GM23338 (cell line): ENCODE measurements around the gene ZEB1.

Experiments
- EZH2 ChIP-seq: fragments of 200-600 bp; sonication (generic); IDR thresholded peaks from one replicate; pipeline ENCODE4 v1.8.0; 2017; ENCODE audit warnings: antibody characterized with exemption, mild to moderate bottlenecking, low read depth; ENCODE audit not compliant: unreplicated experiment
- TF ChIP-seq, protein P1 (sequence below), 2 experiments: fragments of 200-600 bp in 1 of 2; sonication (generic) in 1 of 2; conservative IDR thresholded peaks; 2 replicates each; pipeline versions ENCODE4 v1.5.1 to v1.6.1; 2016 to 2017; ENCODE audit warnings: antibody characterized with exemption in 2 of 2, low read depth in 2 of 2, mild to moderate bottlenecking in 2 of 2, moderate library complexity in 1 of 2
- TF ChIP-seq, protein P2 (sequence below): fragments of 250-450 bp; sonication (Bioruptor Pico); IDR thresholded peaks from 2 replicates; pipeline ENCODE4 v1.5.0; 2020; ENCODE audit warnings: mild to moderate bottlenecking, moderate library complexity

DNA sequence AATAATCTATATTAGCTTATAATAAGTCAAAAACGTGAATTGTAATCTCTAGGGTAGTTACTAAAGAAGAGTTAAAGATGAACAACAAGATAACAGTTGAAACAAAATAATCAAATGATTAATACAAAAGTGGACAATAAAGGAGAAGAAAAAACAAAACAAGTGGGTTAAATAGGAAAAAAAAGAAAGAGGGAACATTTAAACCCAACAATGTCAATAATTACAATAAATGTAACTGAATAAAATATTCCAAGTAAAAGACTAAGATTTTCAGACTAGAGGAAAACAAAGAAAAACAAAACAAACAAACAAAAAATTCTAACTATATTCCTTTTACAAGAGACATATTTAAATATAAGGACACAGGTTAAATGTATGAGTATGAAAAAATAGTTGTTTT lies 38.0 kb upstream of the ZEB1 start:
- TF ChIP-seq, protein P1, sequence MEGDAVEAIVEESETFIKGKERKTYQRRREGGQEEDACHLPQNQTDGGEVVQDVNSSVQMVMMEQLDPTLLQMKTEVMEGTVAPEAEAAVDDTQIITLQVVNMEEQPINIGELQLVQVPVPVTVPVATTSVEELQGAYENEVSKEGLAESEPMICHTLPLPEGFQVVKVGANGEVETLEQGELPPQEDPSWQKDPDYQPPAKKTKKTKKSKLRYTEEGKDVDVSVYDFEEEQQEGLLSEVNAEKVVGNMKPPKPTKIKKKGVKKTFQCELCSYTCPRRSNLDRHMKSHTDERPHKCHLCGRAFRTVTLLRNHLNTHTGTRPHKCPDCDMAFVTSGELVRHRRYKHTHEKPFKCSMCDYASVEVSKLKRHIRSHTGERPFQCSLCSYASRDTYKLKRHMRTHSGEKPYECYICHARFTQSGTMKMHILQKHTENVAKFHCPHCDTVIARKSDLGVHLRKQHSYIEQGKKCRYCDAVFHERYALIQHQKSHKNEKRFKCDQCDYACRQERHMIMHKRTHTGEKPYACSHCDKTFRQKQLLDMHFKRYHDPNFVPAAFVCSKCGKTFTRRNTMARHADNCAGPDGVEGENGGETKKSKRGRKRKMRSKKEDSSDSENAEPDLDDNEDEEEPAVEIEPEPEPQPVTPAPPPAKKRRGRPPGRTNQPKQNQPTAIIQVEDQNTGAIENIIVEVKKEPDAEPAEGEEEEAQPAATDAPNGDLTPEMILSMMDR (conservative IDR thresholded peaks at IDR 0.05; ENCODE audit: low read depth in 2 of 2) = no peak
- TF ChIP-seq, protein P2, sequence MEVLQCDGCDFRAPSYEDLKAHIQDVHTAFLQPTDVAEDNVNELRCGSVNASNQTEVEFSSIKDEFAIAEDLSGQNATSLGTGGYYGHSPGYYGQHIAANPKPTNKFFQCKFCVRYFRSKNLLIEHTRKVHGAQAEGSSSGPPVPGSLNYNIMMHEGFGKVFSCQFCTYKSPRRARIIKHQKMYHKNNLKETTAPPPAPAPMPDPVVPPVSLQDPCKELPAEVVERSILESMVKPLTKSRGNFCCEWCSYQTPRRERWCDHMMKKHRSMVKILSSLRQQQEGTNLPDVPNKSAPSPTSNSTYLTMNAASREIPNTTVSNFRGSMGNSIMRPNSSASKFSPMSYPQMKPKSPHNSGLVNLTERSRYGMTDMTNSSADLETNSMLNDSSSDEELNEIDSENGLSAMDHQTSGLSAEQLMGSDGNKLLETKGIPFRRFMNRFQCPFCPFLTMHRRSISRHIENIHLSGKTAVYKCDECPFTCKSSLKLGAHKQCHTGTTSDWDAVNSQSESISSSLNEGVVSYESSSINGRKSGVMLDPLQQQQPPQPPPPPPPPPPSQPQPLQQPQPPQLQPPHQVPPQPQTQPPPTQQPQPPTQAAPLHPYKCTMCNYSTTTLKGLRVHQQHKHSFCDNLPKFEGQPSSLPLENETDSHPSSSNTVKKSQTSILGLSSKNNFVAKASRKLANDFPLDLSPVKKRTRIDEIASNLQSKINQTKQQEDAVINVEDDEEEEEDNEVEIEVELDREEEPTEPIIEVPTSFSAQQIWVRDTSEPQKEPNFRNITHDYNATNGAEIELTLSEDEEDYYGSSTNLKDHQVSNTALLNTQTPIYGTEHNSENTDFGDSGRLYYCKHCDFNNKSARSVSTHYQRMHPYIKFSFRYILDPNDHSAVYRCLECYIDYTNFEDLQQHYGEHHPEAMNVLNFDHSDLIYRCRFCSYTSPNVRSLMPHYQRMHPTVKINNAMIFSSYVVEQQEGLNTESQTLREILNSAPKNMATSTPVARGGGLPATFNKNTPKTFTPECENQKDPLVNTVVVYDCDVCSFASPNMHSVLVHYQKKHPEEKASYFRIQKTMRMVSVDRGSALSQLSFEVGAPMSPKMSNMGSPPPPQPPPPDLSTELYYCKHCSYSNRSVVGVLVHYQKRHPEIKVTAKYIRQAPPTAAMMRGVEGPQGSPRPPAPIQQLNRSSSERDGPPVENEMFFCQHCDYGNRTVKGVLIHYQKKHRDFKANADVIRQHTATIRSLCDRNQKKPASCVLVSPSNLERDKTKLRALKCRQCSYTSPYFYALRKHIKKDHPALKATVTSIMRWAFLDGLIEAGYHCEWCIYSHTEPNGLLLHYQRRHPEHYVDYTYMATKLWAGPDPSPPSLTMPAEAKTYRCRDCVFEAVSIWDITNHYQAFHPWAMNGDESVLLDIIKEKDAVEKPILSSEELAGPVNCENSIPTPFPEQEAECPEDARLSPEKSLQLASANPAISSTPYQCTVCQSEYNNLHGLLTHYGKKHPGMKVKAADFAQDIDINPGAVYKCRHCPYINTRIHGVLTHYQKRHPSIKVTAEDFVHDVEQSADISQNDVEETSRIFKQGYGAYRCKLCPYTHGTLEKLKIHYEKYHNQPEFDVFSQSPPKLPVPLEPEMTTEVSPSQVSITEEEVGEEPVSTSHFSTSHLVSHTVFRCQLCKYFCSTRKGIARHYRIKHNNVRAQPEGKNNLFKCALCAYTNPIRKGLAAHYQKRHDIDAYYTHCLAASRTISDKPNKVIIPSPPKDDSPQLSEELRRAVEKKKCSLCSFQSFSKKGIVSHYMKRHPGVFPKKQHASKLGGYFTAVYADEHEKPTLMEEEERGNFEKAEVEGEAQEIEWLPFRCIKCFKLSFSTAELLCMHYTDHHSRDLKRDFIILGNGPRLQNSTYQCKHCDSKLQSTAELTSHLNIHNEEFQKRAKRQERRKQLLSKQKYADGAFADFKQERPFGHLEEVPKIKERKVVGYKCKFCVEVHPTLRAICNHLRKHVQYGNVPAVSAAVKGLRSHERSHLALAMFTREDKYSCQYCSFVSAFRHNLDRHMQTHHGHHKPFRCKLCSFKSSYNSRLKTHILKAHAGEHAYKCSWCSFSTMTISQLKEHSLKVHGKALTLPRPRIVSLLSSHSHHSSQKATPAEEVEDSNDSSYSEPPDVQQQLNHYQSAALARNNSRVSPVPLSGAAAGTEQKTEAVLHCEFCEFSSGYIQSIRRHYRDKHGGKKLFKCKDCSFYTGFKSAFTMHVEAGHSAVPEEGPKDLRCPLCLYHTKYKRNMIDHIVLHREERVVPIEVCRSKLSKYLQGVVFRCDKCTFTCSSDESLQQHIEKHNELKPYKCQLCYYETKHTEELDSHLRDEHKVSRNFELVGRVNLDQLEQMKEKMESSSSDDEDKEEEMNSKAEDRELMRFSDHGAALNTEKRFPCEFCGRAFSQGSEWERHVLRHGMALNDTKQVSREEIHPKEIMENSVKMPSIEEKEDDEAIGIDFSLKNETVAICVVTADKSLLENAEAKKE (CRISPR knock-in tag) = no peak
- no peak for TF ChIP-seq EZH2
